ENCODE measurements around the gene TMEM74B.

GRCh38 chr20:1190847-1191246 lies 6.1 kb upstream of the TMEM74B start:
- TF ChIP-seq CTCF (IDR thresholded peaks at IDR 0.05) (no peak), EZH2 (IDR thresholded peaks at IDR 0.05; ENCODE audit: borderline replicate concordance, insufficient read depth, low read depth, low read length, poor library complexity, severe bottlenecking) (no peak)
